ENCODE data around the gene TRIM56.

Gene TRIM56

GRCh38 chr7:101133621-101134398 lies 48.5 kb downstream of the TRIM56 start:
- no peak for DNase-seq (ENCODE audit: low spot score)

- DNase-seq (ENCODE audit: low spot score): no peak
Observed at GRCh38 chr7:101134399-101134980, 49.2 kb downstream of the TRIM56 start.

- no peak for DNase-seq (ENCODE audit: low spot score)
Observed at GRCh38 chr7:101137651-101138212, 52.5 kb downstream of the TRIM56 start.

GRCh38 chr7:101138213-101138870 lies 53.1 kb downstream of the TRIM56 start:
- peak; percentile 92 for DNase-seq (ENCODE audit: low spot score)

- no peak for DNase-seq (ENCODE audit: low spot score)
Observed at GRCh38 chr7:101140339-101140699, 55.0 kb downstream of the TRIM56 start.

GRCh38 chr7:101140746-101141382 lies 55.6 kb downstream of the TRIM56 start:
- no peak for DNase-seq (ENCODE audit: low spot score)
